Right lung (tissue), 10 donors: ENCODE data around the gene SRPRA. TPM values are rescaled to one million over a fixed set of nuclear protein-coding genes. Genes with fewer than 3 reads are reported as not detected.
"Not testable (repeated sequence)": the region's sequence is repeated elsewhere in the genome, so short reads cannot be mapped to it uniquely, and the experiment has no call there.

Experiments used
- DNase-seq, 2 donors: peaks; one replicate each; pipeline ENCODE4 v3.0.0-alpha.2; 2013
- long read RNA-seq, 8 donors: transcript quantifications; one replicate each; lab custom pipeline, GENCODE V29; 2026
- polyA plus RNA-seq, 5 donors: library from polyadenylated mRNA; unstranded; fragments of 120-200 nt; gene quantifications; one replicate each; pipeline versions ENCODE4 v1.2.1 to v1.2.3, GENCODE V29; 2013; ENCODE audit warnings: inconsistent platforms in 1 of 5, low replicate concordance in 1 of 5; ENCODE audit not compliant: insufficient read length in 5 of 5, insufficient read depth in 1 of 5

Gene SRPRA, protein sequence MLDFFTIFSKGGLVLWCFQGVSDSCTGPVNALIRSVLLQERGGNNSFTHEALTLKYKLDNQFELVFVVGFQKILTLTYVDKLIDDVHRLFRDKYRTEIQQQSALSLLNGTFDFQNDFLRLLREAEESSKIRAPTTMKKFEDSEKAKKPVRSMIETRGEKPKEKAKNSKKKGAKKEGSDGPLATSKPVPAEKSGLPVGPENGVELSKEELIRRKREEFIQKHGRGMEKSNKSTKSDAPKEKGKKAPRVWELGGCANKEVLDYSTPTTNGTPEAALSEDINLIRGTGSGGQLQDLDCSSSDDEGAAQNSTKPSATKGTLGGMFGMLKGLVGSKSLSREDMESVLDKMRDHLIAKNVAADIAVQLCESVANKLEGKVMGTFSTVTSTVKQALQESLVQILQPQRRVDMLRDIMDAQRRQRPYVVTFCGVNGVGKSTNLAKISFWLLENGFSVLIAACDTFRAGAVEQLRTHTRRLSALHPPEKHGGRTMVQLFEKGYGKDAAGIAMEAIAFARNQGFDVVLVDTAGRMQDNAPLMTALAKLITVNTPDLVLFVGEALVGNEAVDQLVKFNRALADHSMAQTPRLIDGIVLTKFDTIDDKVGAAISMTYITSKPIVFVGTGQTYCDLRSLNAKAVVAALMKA
- polyA plus RNA-seq, result 10 to 100 TPM; 62.3 to 82.6 (median 68.0) TPM
- long read RNA-seq, donor 1, transcript SRPRA-201 (14 exons, 3,069 nt), result major isoform, 16 of 33 reads
- long read RNA-seq, donor 1, partial matches to known transcripts, result 15 of 33 reads
- long read RNA-seq, donor 1, other reads (novel, unspliced or antisense), result 0 of 33 reads
- long read RNA-seq, donor 2, transcript SRPRA-201 (14 exons, 3,069 nt), result major isoform, 8 of 14 reads
- long read RNA-seq, donor 2, partial matches to known transcripts, result 0 of 14 reads
- long read RNA-seq, donor 2, other reads (novel, unspliced or antisense), result 5 of 14 reads
- long read RNA-seq, donor 3, partial matches to known transcripts, result 14 of 19 reads
- long read RNA-seq, donor 3, other reads (novel, unspliced or antisense), result 0 of 19 reads
- long read RNA-seq, donor 4, partial matches to known transcripts, result 9 of 12 reads
- long read RNA-seq, donor 4, other reads (novel, unspliced or antisense), result 0 of 12 reads
- long read RNA-seq, donor 5, transcript SRPRA-201 (14 exons, 3,069 nt), result major isoform, 7 of 21 reads
- long read RNA-seq, donor 5, partial matches to known transcripts, result 8 of 21 reads
- long read RNA-seq, donor 5, other reads (novel, unspliced or antisense), result 0 of 21 reads
- long read RNA-seq, donor 6, transcript SRPRA-201 (14 exons, 3,069 nt), result major isoform, 12 of 45 reads
- long read RNA-seq, donor 6, partial matches to known transcripts, result 29 of 45 reads
- long read RNA-seq, donor 6, other reads (novel, unspliced or antisense), result 0 of 45 reads
- long read RNA-seq, donor 7, transcript SRPRA-201 (14 exons, 3,069 nt), result major isoform, 11 of 22 reads
- long read RNA-seq, donor 7, partial matches to known transcripts, result 9 of 22 reads
- long read RNA-seq, donor 7, other reads (novel, unspliced or antisense), result 0 of 22 reads
- long read RNA-seq, donor 8, partial matches to known transcripts, result 0 of 2 reads
- long read RNA-seq, donor 8, other reads (novel, unspliced or antisense), result 0 of 2 reads

DNA sequence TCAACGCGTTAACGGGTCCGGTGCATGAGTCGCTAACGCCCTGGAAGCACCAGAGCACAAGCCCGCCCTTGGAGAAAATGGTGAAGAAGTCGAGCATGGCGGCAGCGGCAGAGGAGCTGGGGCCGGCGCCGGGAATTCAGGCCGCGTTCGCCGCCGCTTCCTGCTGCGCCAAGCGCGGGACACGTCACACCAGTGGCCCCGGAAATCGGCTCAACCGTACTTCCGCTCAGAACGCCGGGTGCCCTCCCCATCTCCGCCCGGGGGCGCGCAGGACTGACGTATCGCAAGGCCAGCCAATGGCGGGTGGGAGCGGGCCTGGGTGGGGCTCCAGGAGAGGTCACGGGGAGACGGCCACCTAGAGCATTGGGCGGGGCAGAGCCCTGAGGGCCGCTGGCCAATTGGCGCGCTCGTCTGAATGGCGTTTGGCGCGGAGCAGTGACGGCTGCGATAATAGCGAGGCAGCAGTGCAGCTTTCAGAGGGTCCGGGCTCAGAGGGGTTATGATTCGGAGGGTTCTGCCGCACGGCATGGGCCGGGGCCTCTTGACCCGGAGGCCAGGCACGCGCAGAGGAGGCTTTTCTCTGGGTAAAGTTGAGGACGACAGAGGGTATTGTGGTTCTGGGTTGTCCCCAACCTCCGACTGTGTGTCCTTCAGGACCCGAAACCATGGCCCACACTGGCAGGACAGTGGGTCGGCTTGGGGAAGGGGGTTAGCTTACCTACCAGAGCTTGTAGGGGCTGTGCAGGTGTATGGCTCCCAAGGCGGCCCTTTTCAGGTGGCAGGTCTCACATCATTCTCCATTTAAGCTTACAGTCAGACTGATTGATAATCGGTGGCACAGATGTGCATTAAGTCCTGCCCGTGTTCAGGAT, at the start of gene SRPRA, which contains the start of gene FOXRED1:
Gene SRPRA, minus strand, starts transcription at position 188 of the 872 bp plus-strand sequence. Its CDS starts 91 bp downstream, at position 97.
Gene FOXRED1, plus strand, starts transcription at position 447 of the 872 bp plus-strand sequence. Its CDS starts 53 bp downstream, at position 500.
- peak; percentile 98 for DNase-seq

DNA sequence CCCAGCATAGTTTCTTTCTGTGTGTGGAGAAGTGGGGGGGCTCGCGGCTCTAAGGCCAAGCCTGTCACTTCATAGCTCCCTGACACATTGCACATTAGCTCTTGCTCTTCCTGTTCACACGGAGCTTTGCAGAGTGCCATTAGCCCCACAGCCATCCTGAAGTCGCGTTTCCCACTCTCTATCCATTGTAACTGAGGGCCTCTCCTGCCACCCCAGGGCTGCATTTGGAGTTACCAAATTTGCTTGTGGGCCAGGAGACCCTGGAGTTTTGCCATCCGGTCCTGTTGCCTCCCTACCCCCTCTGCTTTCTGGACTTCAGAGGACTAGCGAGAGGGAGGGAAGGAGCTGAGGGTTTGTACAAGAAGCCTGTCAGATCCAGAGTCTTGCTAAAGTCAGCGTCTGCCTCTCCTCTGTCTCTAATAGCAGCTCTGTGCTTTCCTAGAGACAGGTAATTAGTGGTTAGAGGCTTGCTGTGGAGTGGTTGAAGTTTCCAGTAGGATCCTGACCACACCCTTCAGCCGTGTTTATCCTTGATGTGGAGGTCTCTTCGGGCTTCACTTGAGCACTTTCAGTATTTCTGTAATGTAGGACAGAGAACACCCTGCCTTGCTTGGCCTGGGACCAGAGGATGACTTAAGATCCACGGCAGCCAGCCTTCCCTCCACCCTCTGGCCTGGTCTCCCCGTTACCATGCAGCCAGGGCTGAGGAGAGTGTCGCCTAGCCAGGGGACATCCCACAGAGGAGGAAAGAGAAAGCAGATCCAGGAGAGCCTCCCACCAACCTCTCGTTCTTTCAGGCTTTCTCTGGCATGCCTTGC, 49.3 kb upstream of the SRPRA start:
- DNase-seq, result peak in 1 of 2 donors; percentile 71

DNA sequence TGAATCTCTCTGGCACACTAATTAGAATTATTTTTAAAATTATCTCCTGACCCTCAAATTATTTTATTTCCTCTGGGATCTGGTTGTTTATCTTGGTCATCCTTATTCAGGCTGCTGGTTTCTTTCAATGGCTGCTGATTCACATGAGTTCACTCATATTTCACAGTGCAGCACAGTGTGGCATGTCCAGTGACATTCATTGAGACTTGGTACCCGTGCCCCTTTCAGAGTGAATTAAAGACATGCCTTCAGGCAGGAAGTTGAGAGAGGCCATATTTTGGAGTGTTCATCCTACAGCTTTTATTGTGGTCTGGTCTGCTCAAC, 48.7 kb upstream of the SRPRA start:
- DNase-seq, result no peak

DNA sequence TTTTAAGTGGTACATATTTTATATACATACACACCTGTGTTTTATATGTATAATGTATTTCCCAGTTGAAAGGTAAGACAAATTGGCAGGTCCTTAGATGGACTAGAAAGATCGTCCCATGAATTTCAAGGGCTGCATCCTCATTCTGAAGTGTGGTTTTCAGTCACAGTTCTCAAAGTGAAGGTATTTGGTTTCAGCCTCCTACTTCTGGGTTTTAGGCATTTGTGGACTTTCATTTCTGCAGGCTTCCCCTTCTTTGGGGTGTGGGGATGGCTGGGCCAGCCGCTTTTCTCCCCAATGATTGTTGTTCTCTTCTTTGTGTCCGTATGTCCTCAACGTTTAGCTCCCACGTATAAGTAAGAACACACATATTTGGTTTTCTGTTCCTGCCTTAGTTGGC, 45.1 kb upstream of the SRPRA start:
- no peak for DNase-seq

DNA sequence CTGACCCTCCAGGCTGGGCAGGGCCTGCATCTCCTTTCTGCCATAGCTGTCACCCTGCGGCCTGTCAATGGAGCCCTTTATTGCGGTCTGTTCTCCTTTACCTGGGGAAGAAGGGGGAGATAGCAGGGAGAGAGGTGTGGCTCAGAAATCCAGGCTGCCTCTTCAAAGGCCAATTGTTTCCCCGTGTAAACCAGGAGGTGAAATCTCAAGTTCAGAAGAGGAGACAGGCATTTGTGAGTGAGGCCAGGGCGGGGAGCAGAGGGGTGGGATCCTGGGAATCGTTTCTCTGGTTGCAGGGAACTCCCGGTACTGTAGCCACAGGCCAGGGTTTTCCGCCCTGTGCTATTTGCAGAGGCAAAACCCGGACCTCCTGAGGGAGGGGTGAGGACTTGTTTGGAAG, 44.3 kb upstream of the SRPRA start:
- no peak for DNase-seq

DNA sequence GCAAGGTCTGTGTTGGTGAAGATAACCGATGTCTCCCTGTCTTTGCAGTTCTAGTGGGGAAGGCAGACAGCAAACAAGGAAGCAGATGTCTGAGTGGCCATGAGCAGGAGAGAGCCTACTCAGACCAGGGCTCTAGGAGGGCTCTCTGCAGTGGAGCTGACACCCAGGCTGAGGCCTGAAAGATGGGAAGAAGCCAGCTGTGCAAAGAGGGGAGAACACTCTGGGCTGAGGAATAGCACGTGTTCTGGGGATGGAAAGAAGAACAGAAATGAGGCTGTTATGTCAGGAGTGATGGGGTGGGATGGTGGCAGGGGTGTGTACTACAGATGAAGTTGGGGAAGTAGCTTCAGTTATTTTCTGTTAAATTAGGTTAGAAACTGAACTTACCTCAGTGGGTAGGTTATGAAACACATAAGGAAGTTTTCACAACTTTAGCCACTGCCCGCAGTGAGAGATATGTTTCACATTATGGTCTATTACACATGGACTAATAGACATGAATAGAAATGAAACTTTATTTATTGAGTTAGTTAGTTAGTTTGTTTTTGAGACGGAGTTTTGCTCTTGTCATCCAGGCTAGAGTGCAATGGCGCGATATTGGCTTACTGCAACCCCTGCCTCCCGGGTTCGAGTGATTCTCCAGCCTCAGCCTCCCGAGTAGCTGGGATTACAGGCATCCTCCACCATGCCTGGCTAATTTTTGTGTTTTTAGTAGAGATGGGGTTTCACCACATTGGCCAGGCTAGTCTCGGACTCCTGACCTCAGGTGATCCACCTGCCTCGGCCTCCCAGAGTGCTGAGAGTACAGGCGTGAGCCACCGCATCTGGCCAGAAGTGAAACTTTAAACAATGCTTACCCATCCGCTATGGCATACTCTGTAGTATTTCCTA, 43.0 kb upstream of the SRPRA start:
- DNase-seq, result no peak

DNA sequence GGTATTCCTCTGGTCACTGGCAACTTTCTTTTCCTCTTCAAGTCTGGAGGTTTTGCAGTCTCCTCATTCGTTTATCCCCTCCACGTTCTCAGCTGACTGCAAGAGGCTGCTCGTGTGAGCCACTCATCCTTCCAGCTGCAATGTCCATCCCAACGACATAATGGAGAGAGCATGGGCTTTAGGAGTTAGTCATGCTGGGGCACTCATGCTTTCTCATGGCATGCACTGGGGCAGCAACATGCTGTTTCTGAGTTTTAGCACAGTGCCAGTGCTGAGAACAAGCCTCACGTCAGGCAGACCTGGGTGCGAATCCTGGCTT, 42.3 kb upstream of the SRPRA start:
- no peak for DNase-seq

DNA sequence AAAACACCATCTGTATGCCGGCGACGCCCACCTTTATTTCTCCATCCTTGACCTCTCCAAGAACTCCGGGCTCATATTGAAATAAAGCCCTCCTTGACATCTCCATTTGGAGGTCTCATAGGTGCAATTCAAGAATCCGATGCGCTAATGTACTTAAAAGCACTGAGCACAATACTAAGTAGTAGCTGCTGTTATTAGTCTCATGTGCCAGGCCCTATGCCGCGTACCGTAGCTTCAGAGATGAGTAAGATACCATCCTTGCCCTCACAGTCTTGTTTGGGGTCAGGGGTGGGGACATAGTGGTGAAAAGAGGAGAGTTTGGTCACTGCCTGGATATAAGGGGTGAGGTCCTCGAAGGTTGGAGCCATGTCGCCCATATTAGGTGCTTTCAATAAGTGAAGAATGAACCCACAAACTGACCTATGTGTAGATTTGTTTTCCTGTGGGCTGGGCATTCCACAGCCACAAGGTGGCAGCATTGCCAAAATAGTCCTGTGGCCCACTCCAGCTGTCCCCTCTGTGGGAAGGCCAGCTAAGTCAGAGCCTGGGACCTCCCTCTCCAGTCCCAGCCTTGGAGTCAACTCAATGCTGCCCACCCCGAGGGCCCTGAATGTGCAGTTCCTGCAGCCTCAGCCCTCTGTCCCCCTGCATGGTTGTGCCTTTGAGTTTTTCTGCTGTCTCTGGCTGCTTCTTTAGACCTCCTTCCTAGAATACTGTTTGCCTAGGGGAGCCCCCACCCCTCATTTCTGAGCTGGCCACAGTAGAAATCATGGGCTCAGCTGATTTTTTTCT, 41.7 kb upstream of the SRPRA start:
- peak; percentile 73 to 80 for DNase-seq

DNA sequence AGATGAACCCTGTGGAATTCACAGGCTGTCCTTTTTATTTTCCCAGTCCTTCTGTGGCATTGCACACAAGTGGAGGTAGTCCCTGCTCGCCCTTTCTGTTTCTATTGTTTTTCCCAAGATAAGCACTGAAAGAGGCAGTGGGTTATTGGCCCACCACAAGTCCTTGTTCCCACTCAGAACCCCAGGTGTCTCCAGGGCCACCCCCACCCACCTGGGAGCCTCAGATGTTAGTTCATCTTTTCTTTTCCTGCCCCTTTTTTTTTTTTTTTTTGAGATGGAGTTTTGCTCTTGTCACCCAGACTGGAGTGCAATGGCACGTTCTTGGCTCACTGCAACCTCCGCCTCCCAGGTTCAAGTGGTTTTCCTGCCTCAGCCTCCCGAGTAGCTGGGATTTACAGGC, 40.1 kb upstream of the SRPRA start:
- not testable (repeated sequence) for DNase-seq

DNA sequence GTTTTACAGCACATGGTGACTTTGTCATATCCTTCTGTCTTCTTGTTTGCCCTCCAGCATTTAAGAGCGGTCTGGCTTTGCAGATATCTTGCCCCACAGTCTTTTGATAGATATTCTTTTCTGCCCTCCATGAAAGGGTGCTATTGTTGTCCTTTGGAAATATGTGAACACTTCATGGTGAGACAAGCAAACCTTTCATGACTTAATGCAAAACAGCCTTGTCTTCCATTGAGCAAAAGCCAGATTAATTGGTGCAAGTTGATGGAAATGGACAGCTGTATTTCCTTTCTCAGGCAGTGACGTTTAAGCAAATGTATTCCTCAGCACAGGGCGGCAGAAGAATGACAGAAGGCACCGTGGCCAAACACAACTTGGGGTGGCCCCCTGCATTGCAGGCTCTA, 39.6 kb upstream of the SRPRA start:
- DNase-seq, result no peak

DNA sequence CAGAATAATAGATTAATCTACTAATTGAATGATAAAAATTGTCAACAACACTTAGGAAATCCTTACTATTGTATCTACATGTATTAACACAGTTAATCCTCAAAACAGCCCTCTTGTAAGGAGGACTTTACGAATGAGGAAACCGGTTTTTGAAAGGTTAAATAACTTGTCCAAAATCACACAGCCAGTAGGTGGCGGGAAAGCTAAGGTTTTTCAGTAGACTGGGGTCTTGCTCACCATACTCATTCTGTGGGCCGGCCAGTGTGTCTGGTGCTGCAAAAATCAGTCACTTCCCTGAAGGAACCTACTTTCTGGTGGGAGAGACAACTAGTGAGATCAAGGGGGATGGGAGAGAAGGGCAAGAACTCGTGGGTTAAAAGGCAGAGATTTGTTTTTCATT, 39.0 kb upstream of the SRPRA start:
- peak in 1 of 2 donors; percentile 23 for DNase-seq

DNA sequence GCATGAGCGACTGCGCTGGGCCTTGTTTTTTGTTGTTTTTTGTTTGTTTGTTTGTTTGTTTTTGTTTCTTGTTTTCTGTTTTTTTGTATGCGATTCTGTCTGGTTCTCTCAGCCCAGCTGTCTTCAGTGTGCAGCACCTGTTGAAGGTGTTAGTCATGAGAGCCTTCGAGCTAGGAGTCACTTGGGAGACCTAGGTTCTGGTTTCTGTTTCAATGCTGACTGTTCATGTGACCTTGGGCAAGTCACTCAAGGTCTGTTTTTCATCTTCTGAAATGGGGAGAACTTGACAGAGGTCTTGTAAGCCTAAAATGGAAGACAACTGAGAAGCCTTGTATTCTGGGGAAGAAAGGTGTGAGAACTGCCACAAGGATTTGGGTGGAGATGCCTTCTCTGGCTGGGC, 37.0 kb upstream of the SRPRA start:
- no peak for DNase-seq

DNA sequence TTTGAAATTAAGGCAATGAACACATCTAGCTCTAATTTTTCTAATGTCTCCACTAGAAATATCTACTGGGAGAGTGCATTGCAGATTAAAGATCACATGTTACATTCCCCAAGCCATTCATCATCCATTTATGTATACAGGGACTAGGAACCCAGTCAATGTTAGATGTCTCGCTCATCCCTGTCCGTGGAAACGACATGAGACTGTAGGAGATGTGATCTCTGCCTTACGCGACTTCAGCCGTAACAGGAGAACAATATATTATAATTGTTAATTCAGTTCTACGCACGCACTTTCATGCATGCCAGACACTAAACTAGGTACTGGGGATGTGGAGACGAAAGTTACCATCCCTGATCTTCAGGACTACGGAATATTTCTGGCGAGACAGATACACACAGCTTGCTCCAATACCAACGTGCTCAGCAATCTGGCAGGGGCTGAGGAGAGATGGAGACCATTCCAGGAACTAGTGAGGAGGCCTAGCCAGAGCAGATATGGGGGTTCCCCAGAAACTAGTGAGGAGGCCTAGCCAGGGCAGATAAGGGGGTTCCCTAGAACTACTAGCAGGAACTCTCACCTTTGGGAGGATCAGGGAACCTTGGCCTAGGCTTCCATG, 35.9 kb upstream of the SRPRA start:
- DNase-seq, result no peak

DNA sequence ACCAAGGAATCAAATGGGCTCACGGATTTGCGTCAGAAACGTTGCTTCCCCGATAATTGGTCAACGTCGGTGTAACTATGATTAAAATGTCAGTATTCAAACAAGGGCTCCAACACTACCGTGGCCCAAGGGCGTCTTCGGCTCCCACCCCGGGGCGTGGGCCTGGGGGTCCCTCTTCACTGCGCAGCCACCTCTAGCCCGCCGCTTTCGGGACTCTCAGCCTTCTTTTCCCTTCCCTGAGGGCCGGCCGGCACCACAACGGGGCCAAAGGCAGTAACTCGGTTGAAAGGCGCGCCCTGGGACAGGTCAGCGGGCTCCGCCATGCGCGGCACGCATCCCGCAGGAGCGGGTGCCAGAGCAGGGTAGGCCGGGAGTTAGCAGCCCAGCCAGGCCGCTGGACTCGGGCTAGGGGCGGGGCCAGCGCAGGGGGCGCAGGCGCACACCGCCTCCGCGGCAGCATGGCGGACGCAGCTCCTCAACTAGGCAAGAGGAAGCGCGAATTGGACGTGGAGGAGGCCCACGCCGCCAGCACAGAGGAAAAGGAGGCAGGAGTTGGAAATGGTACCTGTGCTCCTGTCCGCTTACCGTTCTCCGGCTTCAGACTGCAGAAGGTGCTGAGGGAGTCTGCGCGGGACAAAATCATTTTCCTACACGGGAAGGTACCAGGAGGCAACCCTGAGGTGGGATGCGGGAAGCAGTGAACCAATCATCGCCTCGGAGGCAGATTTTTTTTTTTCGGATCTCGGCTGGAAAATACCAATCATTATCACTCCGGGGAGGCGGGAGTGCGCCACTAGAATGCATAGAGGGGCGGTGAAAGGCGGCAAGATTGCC, 35.1 kb upstream of the SRPRA start, which contains the start of gene DCPS:
Gene DCPS, plus strand, starts transcription at position 438 of the 834 bp plus-strand sequence. Its CDS starts 21 bp downstream, at position 459.
- peak; percentile 90 to 93 for DNase-seq

DNA sequence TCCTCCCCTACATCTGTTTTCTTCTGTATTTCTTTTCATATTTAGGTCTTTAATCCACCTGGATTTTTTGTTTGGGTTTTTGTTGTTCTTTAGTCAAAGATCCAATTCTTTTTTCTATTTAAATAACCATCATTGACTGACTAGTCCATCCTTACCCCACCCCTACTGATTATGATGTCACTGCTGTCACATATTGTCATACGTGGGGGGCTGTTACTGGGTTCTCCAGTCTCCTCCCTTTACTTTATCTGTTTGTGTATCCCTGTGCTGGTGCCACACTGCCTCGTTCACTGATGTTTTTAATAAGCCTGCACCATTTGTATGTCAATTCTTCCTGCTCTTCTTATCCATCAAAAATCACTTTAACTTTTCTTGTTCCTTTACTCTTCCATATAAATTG, 28.3 kb upstream of the SRPRA start:
- DNase-seq, result no peak

DNA sequence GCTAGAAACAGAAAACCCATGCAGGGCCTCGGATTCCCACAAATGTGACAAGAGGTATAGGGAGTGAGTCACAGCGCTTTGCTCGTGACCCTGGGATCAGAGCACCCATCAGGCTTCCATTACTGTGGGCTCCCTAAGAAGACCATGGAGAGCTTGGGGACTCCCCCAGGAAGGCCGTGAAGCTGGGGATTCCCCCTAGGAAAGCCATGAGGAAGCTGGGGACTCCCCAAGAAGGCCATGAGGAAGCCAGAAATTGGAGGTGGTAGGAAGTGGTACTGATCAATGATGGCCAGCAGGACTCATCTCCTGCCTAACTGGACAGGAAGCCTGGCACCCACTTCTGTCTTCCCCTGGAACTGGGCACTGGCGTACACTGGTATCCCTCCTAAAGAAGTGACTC, 25.0 kb upstream of the SRPRA start:
- no peak for DNase-seq
